HepG2 (cell line): Measurements from ENCODE around the gene SPOP. TPM values are rescaled to one million over a fixed set of nuclear protein-coding genes. Genes with fewer than 3 reads are reported as not detected.

Experiments used
- ATAC-seq: fragments of 200-7000 bp; cut with Tn5 transposase; 3 replicates; pipeline ENCODE4 v1.9.1; 2020; ENCODE audit warnings: mild to moderate bottlenecking, moderate library complexity
- BruUV-seq: library from RNA; stranded (reverse); fragments of 400-500 nt; replicated peaks from 2 replicates; lab custom pipeline; 2021; lab: Mats Ljungman, UMichigan
- CTCF ChIA-PET: fragments of 300-600 bp; formaldehyde crosslinking; extraction: SDS; loops from one replicate; lab custom pipeline; 2021; ENCODE audit warnings: low total read pairs, inconsistent platforms, low intra/inter-chr PET ratio; lab: Yijun Ruan, JAX
- POLR2A ChIA-PET: fragments of 350-600 bp; sonication (Branson Sonifier 250); formaldehyde crosslinking; loops from one replicate; lab custom pipeline; 2020; ENCODE audit warnings: antibody characterized with exemption, inconsistent platforms; lab: Yijun Ruan, JAX
- DNase-seq: peaks from one replicate; pipeline ENCODE4 v3.0.0-alpha.2; 2015; ENCODE audit warnings: low spot score
- FAIRE-seq: peaks from 3 replicates; lab custom pipeline; 2011; peaks lifted over from hg19 to GRCh38; lab: Jason Lieb, UNC
- H2AFZ ChIP-seq: one replicate; pipeline ENCODE4 v1.6.1; 2011; ENCODE audit warnings: low read length, inconsistent platforms
- H3K27ac ChIP-seq: fragments of 300-600 bp; 3 replicates; pipeline ENCODE4 v1.8.0; 2011; ENCODE audit warnings: mixed run types, mild to moderate bottlenecking, mixed read lengths, low read length, inconsistent platforms; ENCODE audit not compliant: insufficient read depth; ENCODE audit errors: extremely low read length
- H3K27me3 ChIP-seq, 2 experiments: fragments of 200-600 bp in 1 of 2; 2 replicates in 1 of 2; 3 replicates in 1 of 2; pipeline versions ENCODE4 v1.6.0 to v1.8.0; 2011; ENCODE audit warnings: low read length in 2 of 2, mild to moderate bottlenecking in 2 of 2, moderate library complexity in 2 of 2, inconsistent platforms in 1 of 2; ENCODE audit not compliant: insufficient read depth in 2 of 2, control insufficient read depth in 1 of 2
- H3K36me3 ChIP-seq, 2 experiments: fragments of 200-600 bp in 1 of 2; replicated peaks in 1 of 2; 2 replicates in 1 of 2; 3 replicates in 1 of 2; pipeline versions ENCODE4 v1.5.1 to v1.8.0; 2011; ENCODE audit warnings: low read length in 2 of 2, inconsistent platforms in 1 of 2; ENCODE audit not compliant: insufficient read depth in 2 of 2, control insufficient read depth in 1 of 2
- H3K4me1 ChIP-seq: 2 replicates; pipeline ENCODE4 v1.5.1; 2012; ENCODE audit warnings: low read length, inconsistent platforms; ENCODE audit not compliant: insufficient read depth
- H3K4me2 ChIP-seq: 2 replicates; pipeline ENCODE4 v1.6.0; 2011; ENCODE audit warnings: low read depth, low read length, inconsistent platforms
- H3K4me3 ChIP-seq, 3 experiments: fragments of 200-600 bp in 1 of 3; sonication (generic), shearing (Covaris generic) in 1 of 3; replicated peaks in 1 of 3; 2 replicates each; pipeline ENCODE4 v1.5.1; 2011 to 2016; ENCODE audit warnings: low read length in 3 of 3, inconsistent platforms in 2 of 3, low read depth in 2 of 3, mild to moderate bottlenecking in 2 of 3, control low read depth in 1 of 3, mixed read lengths in 1 of 3; ENCODE audit not compliant: insufficient read depth in 1 of 3
- H3K79me2 ChIP-seq: one replicate; pipeline ENCODE4 v1.6.1; 2011; ENCODE audit warnings: low read length, inconsistent platforms; ENCODE audit not compliant: insufficient read depth
- H3K9ac ChIP-seq: 2 replicates; pipeline ENCODE4 v1.6.0; 2011; ENCODE audit warnings: mild to moderate bottlenecking, low read depth, low read length, inconsistent platforms; ENCODE audit not compliant: insufficient read depth
- H3K9me3 ChIP-seq: 2 replicates; pipeline ENCODE4 v1.5.1; 2012; ENCODE audit warnings: mild to moderate bottlenecking, low read length
- H4K20me1 ChIP-seq: 2 replicates; pipeline ENCODE4 v1.6.0; 2011; ENCODE audit warnings: inconsistent platforms, mild to moderate bottlenecking, low read length, moderate library complexity; ENCODE audit not compliant: insufficient read depth
- CEBPB ChIP-seq: IDR thresholded peaks from 2 replicates; pipeline ENCODE4 v1.6.1; 2011; ENCODE audit warnings: low read depth, low read length, improper control_type of control experiment, borderline replicate concordance
- GTF2F1 ChIP-seq: fragments of 150-350 bp; IDR thresholded peaks from 2 replicates; pipeline ENCODE4 v1.6.1; 2014; ENCODE audit warnings: low read length
- KLF12 ChIP-seq: sonication (generic); formaldehyde crosslinking; IDR thresholded peaks from 2 replicates; pipeline ENCODE4 v1.4.0; 2020; ENCODE audit warnings: missing genetic modification reagents, borderline replicate concordance
- SATB2 ChIP-seq: sonication (generic); formaldehyde crosslinking; IDR thresholded peaks from 2 replicates; pipeline ENCODE4 v1.5.0; 2020; ENCODE audit warnings: missing genetic modification reagents
- SP4 ChIP-seq: sonication (generic); formaldehyde crosslinking; IDR thresholded peaks from 2 replicates; pipeline ENCODE4 v1.8.1; 2023; ENCODE audit warnings: mild to moderate bottlenecking, missing genetic modification reagents
- ZNF282 ChIP-seq: fragments of 450-650 bp; IDR thresholded peaks from 2 replicates; pipeline ENCODE4 v1.6.1; 2018; ENCODE audit not compliant: partially characterized antibody
- ZNF317 ChIP-seq: sonication (generic); formaldehyde crosslinking; IDR thresholded peaks from 2 replicates; pipeline ENCODE4 v1.5.0; 2020; ENCODE audit warnings: mild to moderate bottlenecking, missing genetic modification reagents
- ZNF598 ChIP-seq: sonication (generic); formaldehyde crosslinking; IDR thresholded peaks from 2 replicates; pipeline ENCODE4 v1.5.1; 2020; ENCODE audit warnings: mild to moderate bottlenecking, missing genetic modification reagents, borderline replicate concordance
- WGBS: methylation state at CpG from one replicate; pipeline ENCODE4 v1.1.6; 2017; ENCODE audit warnings: low lambda C conversion rate; 5-methylcytosine and 5-hydroxymethylcytosine counted together
- in situ Hi-C: cut with HindIII; loops from 2 replicates; pipeline ENCODE4 v1.10.0; 2017; ENCODE audit warnings: low pct_unique_long_range_greater_than_20kb; ENCODE audit not compliant: extremely low pct_ligation_motif_present
- intact Hi-C: fragments of 100-400 bp; cut with micrococcal nuclease; formaldehyde crosslinking; loops from one replicate; pipeline ENCODE4 v1.10.0; 2022; ENCODE audit not compliant: unreplicated experiment
- polyA plus RNA-seq, 8 experiments: library from polyadenylated mRNA; depleted of rRNA in 3 of 8; stranded (reverse) in 7 of 8; unstranded in 1 of 8; fragments of >200 nt; fragmentation: Illumina TruSeq in 4 of 8; extraction: Trizol in 4 of 8; gene quantifications; 2 replicates each; pipeline versions ENCODE4 v1.2.1 to v1.2.3, GENCODE V29; 2011 to 2016; ENCODE audit warnings: low read depth in 4 of 8, missing spikeins in 1 of 8, mixed read lengths in 1 of 8; ENCODE audit not compliant: insufficient read depth in 1 of 8
- total RNA-seq, 5 experiments: library from RNA; depleted of rRNA; stranded (reverse); fragments of >200 nt; fragmentation: Illumina TruSeq; extraction: Trizol; gene quantifications; 2 replicates each; pipeline ENCODE4 v1.2.3, GENCODE V29; 2016; ENCODE audit warnings: low read depth in 1 of 5
- TF ChIP-seq, protein P1 (sequence below): sonication (generic); formaldehyde crosslinking; IDR thresholded peaks from 2 replicates; pipeline ENCODE4 v1.5.0; 2020; ENCODE audit warnings: mild to moderate bottlenecking, missing genetic modification reagents, borderline replicate concordance
- TF ChIP-seq, protein P2 (sequence below): sonication (generic); formaldehyde crosslinking; IDR thresholded peaks from 2 replicates; pipeline ENCODE4 v1.4.0; 2020; ENCODE audit warnings: low read depth, missing genetic modification reagents

SPOP gene
- total and polyA plus RNA-seq, 2 of the 13 experiments (the other 11 are each of a cell fraction or from before 2014, with no cell fraction given): 52.8 to 60.8 TPM

DNA sequence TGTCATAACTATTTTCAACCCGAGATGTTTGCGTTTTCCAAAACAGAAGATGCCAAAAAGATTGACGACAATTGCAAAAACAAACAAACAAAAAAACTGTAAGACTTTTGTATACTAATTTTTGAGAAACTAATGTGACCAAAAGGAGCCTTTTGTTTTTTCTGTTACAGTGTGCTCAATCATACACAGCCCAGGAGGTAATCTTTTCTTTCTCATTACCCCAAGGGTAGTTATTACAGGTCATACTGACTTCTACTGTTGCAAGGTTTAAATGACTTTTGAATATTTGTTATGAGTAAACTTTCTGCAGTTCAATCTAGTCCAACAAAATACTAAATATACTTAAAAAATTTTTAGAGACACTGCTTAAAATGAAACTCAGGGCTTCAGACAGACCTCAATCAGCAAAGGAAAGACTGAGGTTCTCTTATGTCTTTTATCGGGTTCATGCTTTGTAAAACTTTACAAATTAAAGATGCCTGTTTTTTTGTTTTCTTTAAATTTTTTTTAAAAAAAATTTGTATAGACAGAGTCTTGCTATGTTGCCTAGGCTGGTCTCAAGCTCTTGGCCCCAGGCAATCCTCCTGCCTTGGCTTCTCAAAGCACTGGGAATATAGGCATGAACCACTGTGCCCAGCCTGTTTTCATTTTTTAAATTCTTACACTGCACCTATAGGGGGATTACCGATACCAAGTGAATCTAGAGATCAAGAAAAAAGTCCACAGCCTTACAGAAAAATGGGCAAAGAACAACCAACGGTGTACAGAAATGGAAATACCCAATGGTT is 47.6 kb downstream of the SPOP start (continued):
- TF ChIP-seq ZNF282: no peak

DNA sequence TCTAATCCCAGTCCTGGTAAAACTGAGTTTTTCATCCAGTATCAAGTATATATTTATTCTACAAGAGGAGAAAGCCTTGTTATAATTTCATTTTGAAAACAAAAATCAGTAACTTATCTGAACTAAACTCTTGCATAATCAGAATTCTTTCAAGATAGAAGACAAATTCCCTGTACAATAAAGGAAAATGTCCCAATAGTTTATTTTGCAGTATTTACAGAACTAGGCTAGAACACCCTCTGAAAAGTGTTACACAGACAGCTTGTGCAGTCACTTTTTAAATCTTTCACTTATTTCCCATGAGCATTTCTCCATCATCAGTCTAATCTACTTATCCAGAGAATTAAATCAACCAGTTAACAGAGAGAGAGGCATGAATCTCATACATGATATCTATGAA is 48.5 kb downstream of the SPOP start:
- ATAC-seq (no peak), DNase-seq (no peak)
- no peak overlapping the region for H3K9ac ChIP-seq
- TF ChIP-seq CEBPB (peak; percentile 41; the same call in 1 of the 2 replicates), GTF2F1 (no peak)
- TF ChIP-seq, all 625 proteins: peak for 1
- no peak for FAIRE-seq
- intact Hi-C loops (no loop called here), in situ Hi-C loops (no loop called here)
- POLR2A ChIA-PET: no interaction called here
- no peak overlapping the region for H3K4me2 ChIP-seq
- peaks cover 43% of the 10 kb centered on the region for H3K79me2 ChIP-seq
- H3K27ac ChIP-seq: no peak overlapping the region
- H3K4me3 ChIP-seq: no peak overlapping the region
- no peaks in the 10 kb centered on the region; a peak in 1 of 5 replicates for H3K36me3 ChIP-seq
- no peaks in the 10 kb centered on the region for H3K9me3 ChIP-seq
- H2AFZ ChIP-seq: no peak overlapping the region
- no peaks in the 10 kb centered on the region for H3K27me3 ChIP-seq
- peaks cover 5% of the 10 kb centered on the region; the same call in 1 of the 2 replicates for H4K20me1 ChIP-seq
- CTCF ChIA-PET: no interaction called here
- no TSS peak for BruUV-seq
- H3K4me1 ChIP-seq: peaks cover 46% of the 10 kb centered on the region

DNA sequence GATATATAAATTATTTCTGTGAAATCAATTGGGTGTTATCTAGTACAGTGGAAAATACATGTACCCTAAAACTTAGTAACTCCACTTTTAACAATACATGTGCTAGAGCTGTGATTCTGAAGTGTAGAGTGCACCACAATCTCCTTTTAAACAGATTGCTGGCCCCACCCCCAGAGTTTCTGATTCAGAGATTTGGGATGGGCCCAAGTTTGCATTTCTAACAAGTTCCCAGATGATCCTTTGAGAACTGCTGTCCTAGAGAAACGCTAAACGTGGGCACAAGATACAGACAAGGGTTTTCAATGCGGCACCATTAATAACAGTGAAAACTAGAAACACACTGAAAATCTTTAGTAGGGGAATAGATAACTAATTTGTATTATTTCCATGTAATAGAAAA is 53.0 kb downstream of the SPOP start:
- over 99% methylated on average over 3 of the region's 3 CpGs for WGBS
- FAIRE-seq: no peak
- TF ChIP-seq, protein P1, sequence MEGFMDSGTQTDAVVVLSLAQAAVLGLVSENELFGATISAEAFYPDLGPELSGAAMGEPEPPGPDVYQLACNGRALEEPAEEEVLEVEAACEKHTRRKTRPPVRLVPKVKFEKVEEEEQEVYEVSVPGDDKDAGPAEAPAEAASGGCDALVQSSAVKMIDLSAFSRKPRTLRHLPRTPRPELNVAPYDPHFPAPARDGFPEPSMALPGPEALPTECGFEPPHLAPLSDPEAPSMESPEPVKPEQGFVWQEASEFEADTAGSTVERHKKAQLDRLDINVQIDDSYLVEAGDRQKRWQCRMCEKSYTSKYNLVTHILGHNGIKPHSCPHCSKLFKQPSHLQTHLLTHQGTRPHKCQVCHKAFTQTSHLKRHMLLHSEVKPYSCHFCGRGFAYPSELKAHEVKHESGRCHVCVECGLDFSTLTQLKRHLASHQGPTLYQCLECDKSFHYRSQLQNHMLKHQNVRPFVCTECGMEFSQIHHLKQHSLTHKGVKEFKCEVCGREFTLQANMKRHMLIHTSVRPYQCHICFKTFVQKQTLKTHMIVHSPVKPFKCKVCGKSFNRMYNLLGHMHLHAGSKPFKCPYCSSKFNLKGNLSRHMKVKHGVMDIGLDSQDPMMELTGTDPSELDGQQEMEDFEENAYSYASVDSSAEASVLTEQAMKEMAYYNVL (CRISPR knock-in tag): no peak
- TF ChIP-seq KLF12 (CRISPR knock-in tag): no peak
- TF ChIP-seq, protein P2, sequence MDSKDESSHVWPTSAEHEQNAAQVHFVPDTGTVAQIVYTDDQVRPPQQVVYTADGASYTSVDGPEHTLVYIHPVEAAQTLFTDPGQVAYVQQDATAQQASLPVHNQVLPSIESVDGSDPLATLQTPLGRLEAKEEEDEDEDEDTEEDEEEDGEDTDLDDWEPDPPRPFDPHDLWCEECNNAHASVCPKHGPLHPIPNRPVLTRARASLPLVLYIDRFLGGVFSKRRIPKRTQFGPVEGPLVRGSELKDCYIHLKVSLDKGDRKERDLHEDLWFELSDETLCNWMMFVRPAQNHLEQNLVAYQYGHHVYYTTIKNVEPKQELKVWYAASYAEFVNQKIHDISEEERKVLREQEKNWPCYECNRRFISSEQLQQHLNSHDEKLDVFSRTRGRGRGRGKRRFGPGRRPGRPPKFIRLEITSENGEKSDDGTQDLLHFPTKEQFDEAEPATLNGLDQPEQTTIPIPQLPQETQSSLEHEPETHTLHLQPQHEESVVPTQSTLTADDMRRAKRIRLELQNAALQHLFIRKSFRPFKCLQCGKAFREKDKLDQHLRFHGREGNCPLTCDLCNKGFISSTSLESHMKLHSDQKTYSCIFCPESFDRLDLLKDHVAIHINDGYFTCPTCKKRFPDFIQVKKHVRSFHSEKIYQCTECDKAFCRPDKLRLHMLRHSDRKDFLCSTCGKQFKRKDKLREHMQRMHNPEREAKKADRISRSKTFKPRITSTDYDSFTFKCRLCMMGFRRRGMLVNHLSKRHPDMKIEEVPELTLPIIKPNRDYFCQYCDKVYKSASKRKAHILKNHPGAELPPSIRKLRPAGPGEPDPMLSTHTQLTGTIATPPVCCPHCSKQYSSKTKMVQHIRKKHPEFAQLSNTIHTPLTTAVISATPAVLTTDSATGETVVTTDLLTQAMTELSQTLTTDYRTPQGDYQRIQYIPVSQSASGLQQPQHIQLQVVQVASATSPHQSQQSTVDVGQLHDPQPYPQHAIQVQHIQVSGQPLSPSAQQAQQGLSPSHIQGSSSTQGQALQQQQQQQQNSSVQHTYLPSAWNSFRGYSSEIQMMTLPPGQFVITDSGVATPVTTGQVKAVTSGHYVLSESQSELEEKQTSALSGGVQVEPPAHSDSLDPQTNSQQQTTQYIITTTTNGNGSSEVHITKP (CRISPR knock-in tag): no peak
- TF ChIP-seq ZNF598 (CRISPR knock-in tag): no peak
- TF ChIP-seq SATB2 (CRISPR knock-in tag): no peak
- TF ChIP-seq ZNF317 (CRISPR knock-in tag): no peak
- no peak for TF ChIP-seq SP4 (CRISPR knock-in tag)

More for the DNA sequence above, 53.0 kb downstream of the SPOP start:
- Histone ChIP-seq H3K4me1 (peaks cover 6% of the 10 kb centered on the region), H3K27me3 (no peaks in the 10 kb centered on the region), H4K20me1 (peaks cover 3% of the 10 kb centered on the region; the same call in 1 of the 2 replicates), H3K27ac (no peak overlapping the region), H3K9ac (no peak overlapping the region), H3K4me2 (no peak overlapping the region), H2AFZ (no peak overlapping the region), H3K4me3 (no peak overlapping the region), H3K9me3 (no peaks in the 10 kb centered on the region), H3K79me2 (peaks cover 18% of the 10 kb centered on the region), H3K36me3 (peaks cover 6 to 24% of the 10 kb centered on the region in 2 experiments; a peak in 4 of 5 replicates)
- ATAC-seq (no peak), DNase-seq (no peak)
- ChIA-PET CTCF (no interaction called here), POLR2A (no interaction called here)
- in situ Hi-C loops: no loop called here
- no TSS peak for BruUV-seq
- intact Hi-C loops: no loop called here
